ENCODE data around the gene NFAM1.

DNA sequence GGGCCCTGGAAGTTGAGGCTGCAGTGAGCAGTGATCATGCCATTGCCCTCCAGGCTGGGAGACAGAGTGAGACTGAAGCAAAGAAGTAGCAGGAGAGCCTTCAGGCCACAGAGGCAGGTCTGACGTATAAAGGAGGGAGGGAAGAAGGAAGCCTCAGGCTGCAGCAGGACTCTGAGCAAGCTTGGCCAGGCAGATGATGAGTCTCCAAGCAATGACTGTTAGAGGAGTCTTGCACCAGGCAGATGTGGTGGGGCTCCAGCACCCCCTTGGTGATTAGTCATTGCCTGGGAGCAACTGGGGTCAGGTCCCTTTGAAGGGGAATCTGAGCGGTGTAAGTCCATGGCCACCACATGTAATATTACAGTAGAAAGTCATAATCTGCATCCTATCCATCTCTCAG lies 36.6 kb upstream of the NFAM1 start:
- TF ChIP-seq, protein P1, sequence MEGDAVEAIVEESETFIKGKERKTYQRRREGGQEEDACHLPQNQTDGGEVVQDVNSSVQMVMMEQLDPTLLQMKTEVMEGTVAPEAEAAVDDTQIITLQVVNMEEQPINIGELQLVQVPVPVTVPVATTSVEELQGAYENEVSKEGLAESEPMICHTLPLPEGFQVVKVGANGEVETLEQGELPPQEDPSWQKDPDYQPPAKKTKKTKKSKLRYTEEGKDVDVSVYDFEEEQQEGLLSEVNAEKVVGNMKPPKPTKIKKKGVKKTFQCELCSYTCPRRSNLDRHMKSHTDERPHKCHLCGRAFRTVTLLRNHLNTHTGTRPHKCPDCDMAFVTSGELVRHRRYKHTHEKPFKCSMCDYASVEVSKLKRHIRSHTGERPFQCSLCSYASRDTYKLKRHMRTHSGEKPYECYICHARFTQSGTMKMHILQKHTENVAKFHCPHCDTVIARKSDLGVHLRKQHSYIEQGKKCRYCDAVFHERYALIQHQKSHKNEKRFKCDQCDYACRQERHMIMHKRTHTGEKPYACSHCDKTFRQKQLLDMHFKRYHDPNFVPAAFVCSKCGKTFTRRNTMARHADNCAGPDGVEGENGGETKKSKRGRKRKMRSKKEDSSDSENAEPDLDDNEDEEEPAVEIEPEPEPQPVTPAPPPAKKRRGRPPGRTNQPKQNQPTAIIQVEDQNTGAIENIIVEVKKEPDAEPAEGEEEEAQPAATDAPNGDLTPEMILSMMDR (IDR thresholded peaks at IDR 0.05; ENCODE audit: poor library complexity) = no peak
- no peak for TF ChIP-seq EZH2 (IDR thresholded peaks at IDR 0.05; ENCODE audit: borderline replicate concordance)
- no peak for TF ChIP-seq EZH2phosphoT487 (IDR thresholded peaks at IDR 0.05; ENCODE audit: low read depth, severe bottlenecking, unreplicated experiment)
